K562 (cell line): ENCODE data around the gene HAGHL. TPM values are rescaled to one million over a fixed set of nuclear protein-coding genes. Genes with fewer than 3 reads are reported as not detected.
"Not testable (repeated sequence)": the region's sequence is repeated elsewhere in the genome, so short reads cannot be mapped to it uniquely, and the experiment has no call there.

Experiments used
- ARID2 ChIP-seq: fragments of 450-650 bp; IDR thresholded peaks from 2 replicates; pipeline ENCODE4 v1.6.1; 2017; ENCODE audit warnings: antibody characterized with exemption, mild to moderate bottlenecking
- ARID4B ChIP-seq: sonication (generic); formaldehyde crosslinking; IDR thresholded peaks from 2 replicates; pipeline ENCODE4 v1.8.0; 2022; ENCODE audit warnings: mild to moderate bottlenecking, missing genetic modification reagents
- ATF3 ChIP-seq, 2 experiments: fragments of 450-650 bp in 1 of 2; sonication (generic) in 1 of 2; formaldehyde crosslinking in 1 of 2; IDR thresholded peaks in 1 of 2; conservative IDR thresholded peaks in 1 of 2; 2 replicates each; pipeline versions ENCODE4 v1.6.1 to v1.8.1; 2016 to 2023; ENCODE audit warnings: mild to moderate bottlenecking in 2 of 2, moderate library complexity in 2 of 2, inconsistent platforms in 1 of 2, missing genetic modification reagents in 1 of 2
- CREM ChIP-seq: IDR thresholded peaks from 2 replicates; pipeline ENCODE4 v1.6.1; 2014; ENCODE audit warnings: antibody characterized with exemption, low read depth
- EGR1 ChIP-seq: fragments of 450-650 bp; conservative IDR thresholded peaks from 2 replicates; pipeline ENCODE4 v1.6.1; 2017; ENCODE audit warnings: mild to moderate bottlenecking
- GTF3C2 ChIP-seq: IDR thresholded peaks from 3 replicates; pipeline ENCODE4 v1.6.1; 2011; ENCODE audit warnings: borderline replicate concordance, mild to moderate bottlenecking, moderate library complexity; ENCODE audit not compliant: insufficient read length; ENCODE audit errors: extremely low read depth
- KLF13 ChIP-seq: fragments of 450-650 bp; IDR thresholded peaks from 2 replicates; pipeline ENCODE4 v1.6.1; 2016; ENCODE audit warnings: missing genetic modification characterization, low read depth, mild to moderate bottlenecking, missing compliant biosample characterization, moderate library complexity, borderline replicate concordance
- L3MBTL2 ChIP-seq: fragments of 450-650 bp; IDR thresholded peaks from 2 replicates; pipeline ENCODE4 v1.6.1; 2016; ENCODE audit warnings: mild to moderate bottlenecking, moderate library complexity
- PHF21A ChIP-seq: fragments of 450-650 bp; IDR thresholded peaks from 2 replicates; pipeline ENCODE4 v1.6.1; 2017; ENCODE audit warnings: low read depth, borderline replicate concordance
- RAD21 ChIP-seq, 2 experiments: fragments of 250-450 bp in 1 of 2; fragments of 450-650 bp in 1 of 2; sonication (Bioruptor Pico) in 1 of 2; formaldehyde crosslinking in 1 of 2; IDR thresholded peaks in 1 of 2; conservative IDR thresholded peaks in 1 of 2; 2 replicates each; pipeline versions ENCODE4 v1.4.0 to v1.8.0; 2020 to 2022; ENCODE audit warnings: mild to moderate bottlenecking in 2 of 2, moderate library complexity in 1 of 2
- SMARCA4 ChIP-seq: fragments of 450-650 bp; IDR thresholded peaks from 2 replicates; pipeline ENCODE4 v1.6.1; 2016
- SMC3 ChIP-seq: conservative IDR thresholded peaks from 2 replicates; pipeline ENCODE4 v1.6.1; 2011; ENCODE audit warnings: low read depth, low read length, improper control_type of control experiment; ENCODE audit not compliant: insufficient read depth
- STAG1 ChIP-seq: sonication (generic); formaldehyde crosslinking; IDR thresholded peaks from 2 replicates; pipeline ENCODE4 v1.5.0; 2020; ENCODE audit warnings: missing genetic modification reagents, borderline replicate concordance
- TFAP4 ChIP-seq: sonication (generic); formaldehyde crosslinking; IDR thresholded peaks from 2 replicates; pipeline ENCODE4 v1.8.0; 2022; ENCODE audit warnings: missing genetic modification reagents, mild to moderate bottlenecking, moderate library complexity, borderline replicate concordance
- polyA plus RNA-seq, 8 experiments: library from polyadenylated mRNA; depleted of rRNA in 4 of 8; stranded (reverse) in 5 of 8; unstranded in 3 of 8; fragments of >200 nt; fragmentation: Nextera tagmentation in 2 of 8; fragmentation: Illumina TruSeq in 1 of 8; extraction: Ambion mirVana in 2 of 8; extraction: Trizol in 1 of 8; gene quantifications; 2 replicates each; pipeline versions ENCODE4 v1.2.1 to v1.2.3, GENCODE V29; 2011 to 2014; ENCODE audit warnings: inconsistent platforms in 1 of 8, missing spikeins in 1 of 8
- total RNA-seq, 7 experiments: library from RNA; depleted of rRNA in 6 of 7; stranded (reverse); fragments of >200 nt in 6 of 7; fragmentation: Illumina TruSeq in 2 of 7; extraction: Trizol in 2 of 7; gene quantifications; 2 replicates each; pipeline versions ENCODE4 v1.2.1 to v1.2.3, GENCODE V29; 2011 to 2021; ENCODE audit warnings: low replicate concordance in 1 of 7

The HAGHL gene
- total and polyA plus RNA-seq, 9 of the 15 experiments (the other 6 are each of a cell fraction or from before 2014, with no cell fraction given): 0.31 to 83.4 (median 20.7) TPM

- 0 out of 2 replicates have a peak, but pooled peaks have one; percentile 45 for TF ChIP-seq ARID4B
- TF ChIP-seq STAG1 (CRISPR knock-in tag): peak; percentile 56; the same call in 1 of the 2 replicates
- peak; percentile 61; the same call in 1 of the 2 replicates for TF ChIP-seq TFAP4 (CRISPR knock-in tag)
- peak; percentile 94 for TF ChIP-seq EGR1
- 0 out of 2 replicates have a peak, but pooled peaks have one; percentile 15 for TF ChIP-seq CREM
- TF ChIP-seq KLF13 (tag): peak; percentile 82; the same call in 1 of the 2 replicates
- 0 out of 2 replicates have a peak, but pooled peaks have one; percentile 28 for TF ChIP-seq PHF21A
- TF ChIP-seq L3MBTL2: 0 out of 2 replicates have a peak, but pooled peaks have one; percentile 23
- 0 out of 2 replicates have a peak, but pooled peaks have one; percentile 38 for TF ChIP-seq ARID2
- TF ChIP-seq ATF3 (IDR thresholded peaks at IDR 0.05): peak; percentile 57
- not testable (repeated sequence) for TF ChIP-seq ATF3 (CRISPR knock-in tag; conservative IDR thresholded peaks at IDR 0.05)
- TF ChIP-seq RAD21 (CRISPR knock-in tag; conservative IDR thresholded peaks at IDR 0.05 in 1 of 2, IDR thresholded peaks at IDR 0.05 in 1 of 2): peak; percentile 61 to 75
- 0 out of 2 replicates have a peak, but pooled peaks have one; percentile 20 for TF ChIP-seq SMC3
- TF ChIP-seq SMARCA4: 0 out of 2 replicates have a peak, but pooled peaks have one; percentile 22
- TF ChIP-seq GTF3C2: peak; percentile 10
Observed at GRCh38 chr16:712740-713250, 14.1 kb upstream of the HAGHL start (continued).
